Measurements from ENCODE around the gene PRR11. TPM values are rescaled to one million over a fixed set of nuclear protein-coding genes. Genes with fewer than 3 reads are reported as not detected.

Gene PRR11
- 0.52 and 5.2 TPM in 2 replicates for total RNA-seq

GRCh38 chr17:59155439-59156177 lies at the start of gene PRR11:
PRR11 (plus strand) TSS chr17:59155746; CDS start chr17:59169753, 14,007 bp downstream.

GRCh38 chr17:59106463-59107305 lies 48.9 kb upstream of the PRR11 start, which contains the start of gene TRIM37:
TRIM37 (minus strand) TSS chr17:59106880; CDS start chr17:59106461, 419 bp downstream.

GRCh38 chr17:59154721-59155438 lies 666 bp upstream of the PRR11 start, which contains the start of gene SKA2:
SKA2 (minus strand) TSS chr17:59155186; CDS start chr17:59155163, 23 bp downstream.

GRCh38 chr17:59220328-59221158 lies 65.0 kb downstream of the PRR11 start, which contains the start of gene GDPD1:
GDPD1 (plus strand) TSS chr17:59220511; CDS start chr17:59220610, 99 bp downstream.

Other genes with a start within 250 kb of the PRR11 start
- gene TRIM37, start 48.9 kb upstream of the PRR11 start, total RNA-seq: 33.3 and 38.6 TPM in 2 replicates
- 19.1 and 32.6 TPM in 2 replicates for gene SKA2, start 560 bp upstream of the PRR11 start, total RNA-seq
- 15.9 and 16.7 TPM in 2 replicates for gene SMG8, start 54.3 kb downstream of the PRR11 start, total RNA-seq
- gene GDPD1, start 64.8 kb downstream of the PRR11 start, total RNA-seq: 0.43 and 1.1 TPM in 2 replicates
- gene YPEL2, start 175.9 kb downstream of the PRR11 start, total RNA-seq: 8.5 and 11.6 TPM in 2 replicates

Data from bronchial smooth muscle cell (primary cell).